Esophagus mucosa (tissue), 1 donor: ENCODE measurements around the gene DRG2. TPM values are rescaled to one million over a fixed set of nuclear protein-coding genes. Genes with fewer than 3 reads are reported as not detected.

Experiments
- ATAC-seq: fragments of 200-7000 bp; cut with Tn5 transposase; one replicate; pipeline ENCODE4 v1.9.1; 2020
- total RNA-seq: library from RNA; stranded (reverse); gene quantifications from one replicate; pipeline ENCODE4 v1.2.4, GENCODE V29; 2023
- donor health status: DM: yes; HTN: yes; CAD: no.

DRG2 gene
- 29.4 TPM for total RNA-seq

DNA sequence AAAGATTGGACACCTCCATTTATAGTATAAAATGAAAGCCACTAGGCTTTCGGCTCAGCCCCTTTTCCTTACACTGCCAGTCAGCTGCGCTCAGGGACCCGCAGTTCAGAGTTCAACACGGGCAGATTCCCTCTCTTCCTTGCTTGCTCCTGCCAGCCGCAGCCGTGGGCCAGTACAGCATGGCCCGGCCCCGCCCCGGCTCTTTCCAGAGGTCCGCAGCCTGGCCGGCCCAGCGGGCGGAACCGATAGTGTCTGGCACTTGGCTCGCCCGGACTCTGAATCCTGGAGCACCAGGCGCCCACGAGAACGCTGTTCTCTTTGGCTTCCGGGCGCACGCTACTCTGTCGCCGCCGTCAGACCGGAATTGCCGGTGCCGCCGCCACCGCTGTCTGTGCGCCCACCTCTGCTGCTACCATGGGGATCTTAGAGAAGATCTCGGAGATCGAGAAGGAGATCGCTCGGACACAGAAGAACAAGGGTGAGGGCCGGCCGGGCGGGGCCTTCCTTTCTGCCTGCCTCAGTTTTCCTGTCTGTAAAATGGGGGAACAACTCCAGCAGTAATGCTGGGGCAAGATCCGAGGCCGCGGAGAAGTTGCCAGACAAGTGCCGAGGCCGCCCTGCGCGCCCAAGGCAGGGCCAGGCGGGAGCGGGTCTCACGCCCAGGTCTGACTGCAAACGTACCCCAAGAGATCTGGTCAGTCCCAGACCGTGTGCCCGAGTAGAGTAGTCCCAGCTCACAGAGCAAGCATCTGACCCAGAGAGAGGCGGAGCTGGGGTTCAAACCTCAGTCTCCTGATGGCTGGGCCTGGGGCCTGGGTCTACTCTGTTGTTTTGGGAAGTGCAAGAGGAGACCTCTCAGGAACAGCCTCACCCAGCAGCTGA is at the start of gene DRG2:
Gene DRG2 (plus strand): TSS at position 339 of the 882 bp plus-strand sequence. CDS start 76 bp downstream, at position 415.
- peak; percentile 94 for ATAC-seq

GRCh38 chr17:18038149-18038850 is 49.4 kb upstream of the DRG2 start:
- ATAC-seq = no peak

DNA sequence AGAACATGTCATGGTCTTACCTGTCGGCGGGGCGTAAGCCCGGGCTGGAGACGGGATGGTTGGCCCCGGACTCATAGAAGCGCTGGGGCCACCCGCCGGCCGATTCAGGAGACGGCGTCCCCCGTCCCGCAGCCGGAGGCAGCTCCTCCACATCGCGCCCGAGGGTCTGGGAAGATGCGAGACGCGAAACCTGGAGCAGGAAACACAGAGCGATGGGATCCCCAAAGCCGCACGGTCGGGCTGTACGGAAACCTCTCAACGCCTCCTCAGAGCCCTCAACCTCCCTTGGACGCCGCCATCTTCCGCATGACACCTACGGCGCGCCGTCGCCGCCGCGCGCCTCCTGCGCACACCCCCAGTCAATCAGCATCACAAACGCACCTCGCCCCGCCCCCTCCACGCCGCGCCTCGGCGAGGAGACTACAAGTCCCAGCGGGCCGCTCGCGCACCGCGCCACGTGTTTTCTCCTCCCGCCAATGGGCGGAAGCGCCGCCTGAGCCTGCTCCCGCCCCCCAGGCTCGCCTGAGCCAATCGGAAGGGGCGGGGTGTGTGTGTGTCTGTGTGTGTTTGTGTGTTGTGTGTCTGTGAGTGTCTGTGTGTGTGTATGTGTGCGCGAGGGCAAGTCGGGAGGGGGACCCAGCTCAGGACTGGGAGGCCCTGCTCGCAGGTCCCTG is 48.8 kb upstream of the DRG2 start, which contains the start of the genes ATPAF2 and GID4:
Gene ATPAF2 (minus strand): TSS at position 308 of the 674 bp plus-strand sequence. CDS start 155 bp downstream, at position 153.
Gene GID4 (plus strand): TSS at position 548 of the 674 bp plus-strand sequence. CDS start 57 bp downstream, at position 605.
- ATAC-seq = peak; percentile 96

DNA sequence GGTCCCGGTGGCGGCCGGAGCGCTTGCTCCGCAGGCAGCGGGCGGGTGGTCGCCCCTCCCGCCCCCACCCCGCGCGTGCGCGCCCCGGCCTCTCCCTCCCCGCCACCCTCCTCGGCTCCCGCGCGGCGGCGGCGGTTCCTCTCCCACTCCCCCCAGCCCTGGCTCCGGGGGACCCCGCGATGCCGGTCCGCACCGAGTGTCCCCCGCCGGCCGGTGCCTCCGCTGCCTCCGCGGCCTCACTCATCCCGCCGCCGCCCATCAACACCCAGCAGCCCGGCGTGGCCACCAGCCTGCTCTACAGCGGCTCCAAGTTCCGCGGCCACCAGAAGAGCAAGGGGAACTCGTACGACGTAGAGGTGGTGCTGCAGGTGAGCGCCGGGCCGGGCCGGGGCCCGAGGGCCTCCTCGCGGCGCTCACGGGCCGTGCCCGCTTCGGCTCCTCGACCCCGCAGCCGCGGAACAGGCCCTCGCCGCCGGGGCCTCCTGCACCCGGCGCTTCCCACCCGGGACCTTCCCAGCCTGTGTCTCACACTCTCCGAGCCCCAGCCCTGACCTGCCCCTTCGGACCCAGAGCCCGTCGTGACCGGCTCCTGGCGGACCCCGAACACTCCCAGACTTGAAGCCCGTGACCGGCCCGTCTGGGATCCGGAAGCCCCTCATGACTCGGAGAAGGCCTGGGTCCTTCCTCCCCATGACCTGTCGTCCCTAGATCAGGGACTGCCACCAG is 48.0 kb upstream of the DRG2 start:
- peak; percentile 20 for ATAC-seq

DNA sequence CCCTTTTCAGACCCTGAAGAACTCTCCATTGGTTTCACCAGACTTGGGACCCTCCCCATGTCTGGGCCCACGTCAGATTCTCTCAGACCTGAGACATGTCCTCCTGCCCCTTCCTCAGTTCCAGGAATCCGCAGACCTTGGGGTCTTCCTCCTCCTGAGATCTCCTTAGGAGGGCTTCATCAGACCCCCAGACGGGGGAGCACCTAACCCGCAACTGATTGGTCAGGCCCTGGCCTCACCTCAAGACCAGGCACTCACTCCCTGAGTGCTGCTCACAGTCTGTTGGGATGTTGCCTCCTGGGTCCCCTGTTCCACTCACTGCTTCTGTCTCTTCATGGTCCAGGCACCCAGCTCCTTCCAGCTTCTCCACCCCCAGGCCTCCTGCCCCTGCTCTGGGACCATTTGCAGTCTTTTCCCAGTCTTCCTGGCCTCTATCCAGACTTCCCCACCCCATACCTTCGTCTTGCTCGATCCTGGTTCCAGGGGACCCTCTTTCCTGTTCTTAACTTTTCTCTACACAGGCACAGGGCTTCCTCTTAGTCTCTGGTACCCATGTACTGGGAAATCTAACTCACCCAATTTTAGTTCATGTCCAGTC is 47.4 kb upstream of the DRG2 start:
- ATAC-seq = no peak

DNA sequence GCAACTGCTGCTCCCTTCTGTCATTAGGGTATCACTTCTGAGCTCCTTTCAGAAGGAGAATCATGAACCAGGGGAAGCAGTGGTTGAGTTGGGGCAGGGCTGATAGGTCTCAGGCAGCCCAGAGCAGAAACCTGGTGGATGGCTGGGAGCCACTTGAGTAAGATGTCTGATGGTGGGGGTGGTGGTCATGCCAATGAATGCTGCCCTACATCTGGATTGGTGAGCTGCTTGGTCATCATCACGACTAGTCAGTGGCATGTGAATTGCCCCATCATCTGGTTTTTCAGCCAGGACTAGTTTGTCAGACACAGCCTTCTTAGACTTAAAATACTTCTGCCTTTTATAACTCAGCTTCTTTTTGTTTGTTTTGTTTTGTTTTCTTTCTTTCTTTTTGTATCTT is 46.0 kb upstream of the DRG2 start:
- ATAC-seq = peak; percentile 42

DNA sequence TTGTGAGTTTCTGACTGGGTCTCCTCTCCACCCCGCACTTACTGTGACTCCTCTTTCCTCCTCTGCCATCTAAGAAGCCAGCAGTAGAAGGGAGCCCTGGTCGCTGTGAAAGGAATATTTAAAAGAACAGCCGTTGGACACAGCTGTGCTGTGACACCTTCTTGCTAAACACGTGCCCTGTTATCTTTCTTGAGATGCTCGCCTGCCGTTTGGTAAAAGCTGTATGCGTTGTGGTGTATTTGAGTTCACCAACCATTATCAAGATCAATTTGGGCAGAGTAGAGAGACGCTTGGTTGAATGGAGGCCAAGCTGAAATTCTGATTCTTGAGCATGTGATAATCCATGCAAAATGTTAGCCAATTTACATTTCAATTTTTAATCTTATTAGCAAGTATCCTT is 44.8 kb upstream of the DRG2 start:
- no peak for ATAC-seq

GRCh38 chr17:18043491-18043890 is 44.3 kb upstream of the DRG2 start:
- ATAC-seq = no peak

- no peak for ATAC-seq
Observed at GRCh38 chr17:18044609-18045008, 43.1 kb upstream of the DRG2 start.

- ATAC-seq = no peak
Observed at GRCh38 chr17:18045691-18046350, 41.9 kb upstream of the DRG2 start.

GRCh38 chr17:18055597-18055996 is 32.2 kb upstream of the DRG2 start:
- ATAC-seq = no peak

GRCh38 chr17:18056214-18056613 is 31.5 kb upstream of the DRG2 start:
- no peak for ATAC-seq

GRCh38 chr17:18059283-18059682 is 28.5 kb upstream of the DRG2 start:
- ATAC-seq = no peak

DNA sequence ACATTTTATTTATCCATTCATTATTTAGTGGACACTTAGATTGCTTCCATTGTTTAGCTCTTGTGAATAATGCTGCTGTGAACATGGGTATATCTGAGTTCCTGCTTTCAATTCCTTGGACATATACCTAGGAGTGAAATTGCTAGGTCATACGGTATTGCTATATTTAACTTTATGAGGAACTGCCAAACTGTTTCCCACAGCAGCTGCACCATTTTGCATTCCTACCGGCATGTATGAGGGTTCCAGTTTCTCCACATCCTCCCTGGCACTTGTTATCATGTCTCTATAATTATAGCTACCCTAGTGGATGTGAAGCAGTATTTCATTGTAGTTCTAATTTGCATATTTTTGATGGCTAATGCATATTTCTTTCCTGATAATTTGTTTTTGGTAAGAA is 23.7 kb upstream of the DRG2 start:
- ATAC-seq = no peak

DNA sequence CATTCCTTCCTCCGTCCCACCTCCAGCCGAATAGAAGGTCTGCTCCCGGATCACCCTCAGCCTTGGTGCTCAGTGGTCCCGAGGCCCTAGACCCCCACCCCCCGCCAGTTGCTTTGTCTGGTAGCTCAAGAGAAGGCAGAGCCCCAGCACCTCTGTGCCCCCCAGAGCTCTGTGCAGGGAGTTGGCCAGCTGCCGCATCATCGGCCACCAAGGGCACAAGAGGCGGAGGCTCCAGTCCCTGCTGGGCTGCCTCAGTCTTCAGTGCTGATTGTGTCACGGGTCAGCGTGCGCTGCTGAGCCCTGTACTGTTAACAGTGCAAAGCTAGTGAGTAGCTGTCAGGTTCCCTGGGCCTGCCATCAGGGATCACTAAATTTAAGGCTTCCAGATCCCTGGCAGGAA is 22.2 kb upstream of the DRG2 start:
- no peak for ATAC-seq

GRCh38 chr17:18066866-18067265 is 20.9 kb upstream of the DRG2 start:
- no peak for ATAC-seq

DNA sequence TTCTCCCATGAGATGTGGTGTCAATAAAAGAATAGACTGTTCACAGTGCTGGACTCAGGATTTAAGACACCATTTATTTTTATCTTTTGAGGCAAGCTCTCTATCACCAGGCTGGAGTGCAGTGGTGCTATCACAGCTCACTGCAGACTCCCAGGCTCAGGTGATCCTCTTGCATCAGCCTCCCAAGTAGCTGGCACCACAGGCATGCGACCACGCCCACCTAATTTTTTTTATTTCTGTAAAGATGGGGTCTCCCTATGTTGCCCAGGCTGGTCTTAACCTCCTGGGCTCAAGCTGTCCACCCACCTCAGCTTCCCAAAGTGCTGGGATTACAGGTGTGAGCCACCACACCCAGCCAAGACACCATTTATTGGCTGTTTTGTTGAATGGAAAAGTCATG is 18.6 kb upstream of the DRG2 start:
- no peak for ATAC-seq

GRCh38 chr17:18070861-18071340 is 16.8 kb upstream of the DRG2 start:
- no peak for ATAC-seq

DNA sequence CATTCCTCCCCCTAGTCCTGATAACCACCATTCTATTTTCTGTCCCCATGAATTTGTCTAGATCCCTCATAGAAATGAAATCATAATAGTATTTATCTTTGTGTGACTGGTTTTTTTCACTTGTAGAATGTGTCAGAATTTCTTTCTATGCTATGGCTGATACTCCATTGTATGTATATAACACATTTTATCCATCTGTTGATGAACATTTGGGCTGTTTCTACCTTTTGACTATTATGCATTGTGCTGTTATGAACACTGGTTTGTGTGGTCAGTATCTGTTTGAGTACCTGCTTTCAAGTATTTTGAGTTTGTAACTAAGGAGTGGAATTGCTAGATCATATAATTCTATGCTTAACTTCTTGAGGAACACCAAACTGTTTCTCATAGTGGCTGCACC is 16.0 kb upstream of the DRG2 start:
- no peak for ATAC-seq

DNA sequence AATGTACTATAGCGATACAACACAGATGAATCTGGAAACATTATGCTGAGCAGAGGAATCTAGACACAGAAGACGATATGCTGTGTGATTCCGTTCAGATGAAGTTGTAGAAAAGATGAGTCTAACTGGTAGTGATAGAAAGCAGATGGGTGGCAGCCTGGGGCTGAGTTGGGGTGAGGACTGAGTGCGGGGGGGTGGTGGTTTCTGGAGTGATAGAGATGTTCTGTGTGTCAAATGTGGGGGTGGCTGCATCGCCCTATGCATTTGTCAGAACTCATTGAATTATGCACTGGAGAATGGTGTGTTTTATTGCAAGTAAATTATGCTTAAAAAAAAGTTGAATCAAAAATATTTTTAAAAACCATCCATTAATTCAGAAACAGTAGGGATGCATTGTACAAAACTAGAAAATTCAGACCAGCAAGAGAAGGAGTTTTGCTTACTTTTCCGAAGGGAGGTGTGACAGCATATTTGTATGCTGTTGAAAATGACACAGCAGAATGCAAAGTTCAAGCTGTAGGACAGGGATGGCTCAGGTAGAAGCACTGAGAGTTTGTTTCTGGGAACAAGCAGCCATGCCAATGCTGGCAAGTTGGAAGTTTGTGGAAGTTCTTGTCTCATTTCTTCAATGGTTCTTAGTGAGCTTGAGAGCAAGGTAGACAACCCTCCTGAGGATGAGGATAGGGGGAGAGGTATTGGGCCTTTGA is 13.0 kb upstream of the DRG2 start:
- ATAC-seq = no peak

GRCh38 chr17:18076936-18077335 is 10.8 kb upstream of the DRG2 start:
- no peak for ATAC-seq
